Omental fat pad (tissue), 4 donors: ENCODE results near the gene ELP1. TPM values are rescaled to one million over a fixed set of nuclear protein-coding genes. Genes with fewer than 3 reads are reported as not detected.
"Not testable (repeated sequence)": the region's sequence is repeated elsewhere in the genome, so short reads cannot be mapped to it uniquely, and the experiment has no call there.

Experiments used
- ATAC-seq: fragments of 150-250 bp; one replicate; pipeline ENCODE4 v1.9.1; 2016; ENCODE audit warnings: mild to moderate bottlenecking, moderate library complexity; ENCODE audit not compliant: low FRiP score
- DNase-seq: peaks from one replicate; pipeline ENCODE4 v3.0.0-alpha.2; 2019; ENCODE audit warnings: low spot score
- CTCF ChIP-seq, 3 donors: fragments of 450-650 bp; IDR thresholded peaks; one replicate each; pipeline ENCODE4 v1.5.1; 2016 to 2017; ENCODE audit warnings: antibody characterized with exemption in 3 of 3, mild to moderate bottlenecking in 3 of 3, moderate library complexity in 2 of 3
- total RNA-seq, 4 donors: library from RNA; depleted of rRNA; stranded (reverse); fragments of >200 nt; gene quantifications; one replicate each; pipeline ENCODE4 v1.1.0, GENCODE V29; 2016

ELP1 gene
- total RNA-seq, 4 donors from 2014 or later: 16.0 to 24.9 (median 18.7) TPM

GRCh38 chr9:108889649-108890067, 44.3 kb downstream of the ELP1 start:
- DNase-seq (no peak), ATAC-seq (no peak)
- TF ChIP-seq CTCF (IDR thresholded peaks at IDR 0.05): no peak

GRCh38 chr9:108886594-108887271, 47.2 kb downstream of the ELP1 start:
- ATAC-seq, DNase-seq: not testable (repeated sequence)

GRCh38 chr9:108885643-108886348, 48.1 kb downstream of the ELP1 start:
- ATAC-seq (peak; percentile 84), DNase-seq (no peak)
- TF ChIP-seq CTCF (IDR thresholded peaks at IDR 0.05): no peak

- TF ChIP-seq CTCF (IDR thresholded peaks at IDR 0.05): no peak
- ATAC-seq: no peak
- DNase-seq: no peak
Observed at GRCh38 chr9:108884701-108885100, 49.2 kb downstream of the ELP1 start.

GRCh38 chr9:108883085-108883484, 50.8 kb downstream of the ELP1 start:
- TF ChIP-seq CTCF (IDR thresholded peaks at IDR 0.05): no peak
- ATAC-seq (no peak), DNase-seq (no peak)

- no peak for TF ChIP-seq CTCF (IDR thresholded peaks at IDR 0.05)
- DNase-seq: no peak
- ATAC-seq: no peak
Observed at GRCh38 chr9:108882052-108882888, 51.7 kb downstream of the ELP1 start.

- TF ChIP-seq CTCF (IDR thresholded peaks at IDR 0.05): no peak
- DNase-seq: no peak
- no peak for ATAC-seq
Observed at GRCh38 chr9:108880738-108881316, 53.1 kb downstream of the ELP1 start.
